Heart right ventricle (tissue), 16 donors: ENCODE results near the gene RAB7A. TPM values are rescaled to one million over a fixed set of nuclear protein-coding genes. Genes with fewer than 3 reads are reported as not detected.
"Not testable (repeated sequence)": the region's sequence is repeated elsewhere in the genome, so short reads cannot be mapped to it uniquely, and the experiment has no call there.

Source experiments
- ATAC-seq, 8 donors: fragments of 200-7000 bp; cut with Tn5 transposase; one replicate each; pipeline ENCODE4 v1.9.1; 2020; ENCODE audit warnings: mild to moderate bottlenecking in 8 of 8, moderate library complexity in 8 of 8, moderate number of reproducible peaks in 1 of 8
- DNase-seq, 2 donors: peaks; one replicate each; pipeline ENCODE4 v3.0.0-alpha.2; 2020
- H3K27ac ChIP-seq, 10 donors: fragments of 200-600 bp; sonication (generic) in 2 of 10; one replicate each; pipeline versions ENCODE4 v1.5.0 to v1.8.0; 2020 to 2022; ENCODE audit warnings: mild to moderate bottlenecking in 3 of 10
- H3K27me3 ChIP-seq, 7 donors: fragments of 200-600 bp; one replicate each; pipeline ENCODE4 v1.8.0; 2021 to 2022; ENCODE audit warnings: mild to moderate bottlenecking in 2 of 7
- H3K36me3 ChIP-seq, 9 donors: fragments of 200-600 bp; sonication (generic) in 1 of 9; one replicate each; pipeline versions ENCODE4 v1.5.0 to v1.8.0; 2020 to 2022; ENCODE audit warnings: mild to moderate bottlenecking in 2 of 9
- H3K4me1 ChIP-seq, 9 donors: fragments of 200-600 bp; sonication (generic) in 1 of 9; one replicate each; pipeline versions ENCODE4 v1.5.0 to v1.8.0; 2020 to 2022; ENCODE audit warnings: mild to moderate bottlenecking in 4 of 9
- H3K4me3 ChIP-seq, 10 donors: fragments of 200-600 bp; sonication (generic) in 2 of 10; one replicate each; pipeline versions ENCODE4 v1.5.0 to v1.8.0; 2020 to 2022; ENCODE audit warnings: mild to moderate bottlenecking in 7 of 10, moderate library complexity in 2 of 10
- H3K9me3 ChIP-seq, 11 donors: fragments of 200-600 bp in 10 of 11; sonication (generic) in 2 of 11; one replicate each; pipeline versions ENCODE4 v1.5.0 to v1.8.0; 2013 to 2022; ENCODE audit warnings: mild to moderate bottlenecking in 2 of 11, control low read depth in 1 of 11, moderate library complexity in 1 of 11
- CTCF ChIP-seq, 9 donors: fragments of 200-600 bp; sonication (generic) in 2 of 9; IDR thresholded peaks; one replicate each; pipeline versions ENCODE4 v1.5.0 to v1.8.0; 2021 to 2022; ENCODE audit warnings: antibody characterized with exemption in 9 of 9, mild to moderate bottlenecking in 5 of 9, moderate library complexity in 1 of 9
- WGBS, 2 donors: extraction: QIAGEN DNeasy Blood & Tissue Kit; methylation state at CpG; one replicate each; pipeline ENCODE4 v1.1.7; 2013; ENCODE audit warnings: inconsistent platforms in 1 of 2; 5-methylcytosine and 5-hydroxymethylcytosine counted together
- intact Hi-C, 10 donors: fragments of 100-400 bp; cut with DNase I; formaldehyde crosslinking; loops; one replicate each; pipeline versions ENCODE4 v1.11.1 to v1.14.2; 2022
- polyA plus RNA-seq, 2 donors: library from polyadenylated mRNA; stranded (reverse); fragments of 200-250 nt; gene quantifications; one replicate each; pipeline ENCODE4 v1.2.3, GENCODE V29; 2013
- total RNA-seq, 10 donors: library from RNA; stranded (reverse); fragmentation: NEBNext Ultra II Directional in 3 of 10; extraction: Animal tissue kit (Norgen Biotek cat#: 25700) in 3 of 10; gene quantifications; one replicate each; pipeline versions ENCODE4 v1.2.1 to v1.2.4, GENCODE V29; 2021 to 2023
- donor health status: Arrhythmogenic right ventricular cardiomyopathy.
- donor health status: ischemic (EF 13 %, LVEDD 7.1; RV severe dilation, severe dysfunction).
- donor health status: healthy with polysubstance abuse.
- donor health status: DM: no; HTN: yes; CAD: no.
- donor health status: DM: no; HTN: no; CAD: no.
- donor health status: ischemic (EF 25% LVEDD 6.9; RV normal size, moderate dysfunction).
- donor health status: ischemic (EF 25% LVEDD 5.7; RV mildly dilated, moderate dysfunction).
- donor health status: healthy.
- donor health status: DM: yes; HTN: yes; CAD: no.
- donor health status: Ischemic cardiomyopathy.
- donor health status: ischemic (EF 35%, LVEDD 5.7; RV mildly dilated, moderate dysfunction).
- donor health status: nonischemic (EF 11% LVEDD 7.7; RV severe dilation, severe dysfunction).
- donor health status: DM: yes; HTN: yes; CAD: no.
- donor health status: PGD.
- donor health status: ischemic (EF 29% LVEDD 5.4; RV normal size, mild dysfunction).
- donor health status: nonischemic (EF 23%, LVEDD 6.1; RV moderate dilation, normal function).

Gene RAB7A
- total and polyA plus RNA-seq, 12 donors: 161 to 348 (median 296) TPM

- 52 to 56% methylated on average over 7 of the region's 7 CpGs for WGBS, 2 donors
- peak overlapping the region; percentile 90 to 99 (median 96) for H3K27ac ChIP-seq
- TF ChIP-seq CTCF (IDR thresholded peaks at IDR 0.05): peak in 2 of 9 donors; percentile 15 to 24
- no peaks in the 10 kb centered on the region for H3K27me3 ChIP-seq
- ATAC-seq (peak in 1 of 8 donors; percentile 1), DNase-seq (no peak)
- H3K4me1 ChIP-seq: peaks cover 8 to 45% (median 37%) of the 10 kb centered on the region in 9 donors
- no peaks in the 10 kb centered on the region for H3K9me3 ChIP-seq
- no peaks in the 10 kb centered on the region for H3K36me3 ChIP-seq
- peak overlapping the region in 9 of 10 donors; percentile 82 to 100 (median 97) for H3K4me3 ChIP-seq
- intact Hi-C loops: loop anchor here in 6 of 10 donors (1.0 to 5.0 kb wide), 10 partner anchors 43 to 122 kb away; partner anchors contain the start of gene RPN1 (in 1 of the 6)
These were observed 398 bp upstream of the RAB7A start for GRCh38 chr3:128725547-128726022.

- ATAC-seq (no peak), DNase-seq (no peak)
- Histone ChIP-seq H3K36me3 (no peaks in the 10 kb centered on the region), H3K27ac (peak overlapping the region in 8 of 10 donors; percentile 93 to 99 (median 97)), H3K4me1 (peaks cover 17 to 59% (median 52%) of the 10 kb centered on the region in 9 donors), H3K4me3 (peak overlapping the region; percentile 58 to 100 (median 94)), H3K9me3 (no peaks in the 10 kb centered on the region), H3K27me3 (no peaks in the 10 kb centered on the region)
- intact Hi-C loops: loop anchor here in 6 of 10 donors (2.0 to 5.0 kb wide), 9 partner anchors 45 to 120 kb away; partner anchors contain the start of gene RPN1 (in 1 of the 6)
- no peak for TF ChIP-seq CTCF (IDR thresholded peaks at IDR 0.05)
- WGBS, 2 donors: 12 to 16% methylated on average over 4 of the region's 4 CpGs
These were observed 1.1 kb downstream of the RAB7A start for GRCh38 chr3:128727059-128727458.

- ATAC-seq (no peak), DNase-seq (no peak)
- 21 to 24% methylated on average over 6 of the region's 6 CpGs for WGBS, 2 donors
- intact Hi-C loops: loop anchor here in 6 of 10 donors (2.0 to 5.0 kb wide), 9 partner anchors 45 to 120 kb away; partner anchors contain the start of gene RPN1 (in 1 of the 6)
- H3K4me3 ChIP-seq: peak overlapping the region; percentile 58 to 100 (median 94)
- H3K27me3 ChIP-seq: no peaks in the 10 kb centered on the region
- peak overlapping the region in 7 of 10 donors; percentile 93 to 98 (median 97) for H3K27ac ChIP-seq
- peaks cover 17 to 64% (median 56%) of the 10 kb centered on the region in 9 donors for H3K4me1 ChIP-seq
- H3K9me3 ChIP-seq: no peaks in the 10 kb centered on the region
- no peaks in the 10 kb centered on the region for H3K36me3 ChIP-seq
- TF ChIP-seq CTCF (IDR thresholded peaks at IDR 0.05): no peak
These were observed 1.5 kb downstream of the RAB7A start for GRCh38 chr3:128727485-128727884.

GRCh38 chr3:128727996-128728395, 2.0 kb downstream of the RAB7A start:
- DNase-seq (no peak), ATAC-seq (no peak)
- Histone ChIP-seq H3K36me3 (no peaks in the 10 kb centered on the region), H3K27me3 (no peaks in the 10 kb centered on the region), H3K9me3 (no peaks in the 10 kb centered on the region), H3K27ac (peak overlapping the region in 4 of 10 donors; percentile 93 to 98 (median 96)), H3K4me1 (peaks cover 17 to 69% (median 61%) of the 10 kb centered on the region in 9 donors), H3K4me3 (peak overlapping the region in 8 of 10 donors; percentile 82 to 100 (median 96))
- 53 to 58% methylated on average over 2 of the region's 2 CpGs for WGBS, 2 donors
- intact Hi-C loops: loop anchor here in 6 of 10 donors (2.0 to 5.0 kb wide), 9 partner anchors 46 to 119 kb away; partner anchors contain the start of gene RPN1 (in 1 of the 6)
- no peak for TF ChIP-seq CTCF (IDR thresholded peaks at IDR 0.05)

GRCh38 chr3:128728521-128728920, 2.5 kb downstream of the RAB7A start:
- intact Hi-C loops: loop anchor here in 6 of 10 donors (5.0 kb wide), 7 partner anchors 46 to 119 kb away; no protein-coding TSS in a partner anchor
- H3K4me1 ChIP-seq: peaks cover 17 to 74% (median 66%) of the 10 kb centered on the region in 9 donors

More at GRCh38 chr3:128728521-128728920, 2.5 kb downstream of the RAB7A start:
- ATAC-seq, H3K9me3 ChIP-seq, H3K36me3 ChIP-seq, H3K27me3 ChIP-seq, DNase-seq: not testable (repeated sequence)
- Histone ChIP-seq H3K27ac (peak overlapping the region in 4 of 10 donors; percentile 18 to 97 (median 58)), H3K4me3 (peak overlapping the region in 4 of 10 donors; percentile 91 to 100 (median 96))
- 79 to 82% methylated on average over 13 of the region's 13 CpGs for WGBS, 2 donors
